ENCODE results near the gene RICTOR.

Gene RICTOR, protein sequence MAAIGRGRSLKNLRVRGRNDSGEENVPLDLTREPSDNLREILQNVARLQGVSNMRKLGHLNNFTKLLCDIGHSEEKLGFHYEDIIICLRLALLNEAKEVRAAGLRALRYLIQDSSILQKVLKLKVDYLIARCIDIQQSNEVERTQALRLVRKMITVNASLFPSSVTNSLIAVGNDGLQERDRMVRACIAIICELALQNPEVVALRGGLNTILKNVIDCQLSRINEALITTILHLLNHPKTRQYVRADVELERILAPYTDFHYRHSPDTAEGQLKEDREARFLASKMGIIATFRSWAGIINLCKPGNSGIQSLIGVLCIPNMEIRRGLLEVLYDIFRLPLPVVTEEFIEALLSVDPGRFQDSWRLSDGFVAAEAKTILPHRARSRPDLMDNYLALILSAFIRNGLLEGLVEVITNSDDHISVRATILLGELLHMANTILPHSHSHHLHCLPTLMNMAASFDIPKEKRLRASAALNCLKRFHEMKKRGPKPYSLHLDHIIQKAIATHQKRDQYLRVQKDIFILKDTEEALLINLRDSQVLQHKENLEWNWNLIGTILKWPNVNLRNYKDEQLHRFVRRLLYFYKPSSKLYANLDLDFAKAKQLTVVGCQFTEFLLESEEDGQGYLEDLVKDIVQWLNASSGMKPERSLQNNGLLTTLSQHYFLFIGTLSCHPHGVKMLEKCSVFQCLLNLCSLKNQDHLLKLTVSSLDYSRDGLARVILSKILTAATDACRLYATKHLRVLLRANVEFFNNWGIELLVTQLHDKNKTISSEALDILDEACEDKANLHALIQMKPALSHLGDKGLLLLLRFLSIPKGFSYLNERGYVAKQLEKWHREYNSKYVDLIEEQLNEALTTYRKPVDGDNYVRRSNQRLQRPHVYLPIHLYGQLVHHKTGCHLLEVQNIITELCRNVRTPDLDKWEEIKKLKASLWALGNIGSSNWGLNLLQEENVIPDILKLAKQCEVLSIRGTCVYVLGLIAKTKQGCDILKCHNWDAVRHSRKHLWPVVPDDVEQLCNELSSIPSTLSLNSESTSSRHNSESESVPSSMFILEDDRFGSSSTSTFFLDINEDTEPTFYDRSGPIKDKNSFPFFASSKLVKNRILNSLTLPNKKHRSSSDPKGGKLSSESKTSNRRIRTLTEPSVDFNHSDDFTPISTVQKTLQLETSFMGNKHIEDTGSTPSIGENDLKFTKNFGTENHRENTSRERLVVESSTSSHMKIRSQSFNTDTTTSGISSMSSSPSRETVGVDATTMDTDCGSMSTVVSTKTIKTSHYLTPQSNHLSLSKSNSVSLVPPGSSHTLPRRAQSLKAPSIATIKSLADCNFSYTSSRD (N-terminal part only)

DNA sequence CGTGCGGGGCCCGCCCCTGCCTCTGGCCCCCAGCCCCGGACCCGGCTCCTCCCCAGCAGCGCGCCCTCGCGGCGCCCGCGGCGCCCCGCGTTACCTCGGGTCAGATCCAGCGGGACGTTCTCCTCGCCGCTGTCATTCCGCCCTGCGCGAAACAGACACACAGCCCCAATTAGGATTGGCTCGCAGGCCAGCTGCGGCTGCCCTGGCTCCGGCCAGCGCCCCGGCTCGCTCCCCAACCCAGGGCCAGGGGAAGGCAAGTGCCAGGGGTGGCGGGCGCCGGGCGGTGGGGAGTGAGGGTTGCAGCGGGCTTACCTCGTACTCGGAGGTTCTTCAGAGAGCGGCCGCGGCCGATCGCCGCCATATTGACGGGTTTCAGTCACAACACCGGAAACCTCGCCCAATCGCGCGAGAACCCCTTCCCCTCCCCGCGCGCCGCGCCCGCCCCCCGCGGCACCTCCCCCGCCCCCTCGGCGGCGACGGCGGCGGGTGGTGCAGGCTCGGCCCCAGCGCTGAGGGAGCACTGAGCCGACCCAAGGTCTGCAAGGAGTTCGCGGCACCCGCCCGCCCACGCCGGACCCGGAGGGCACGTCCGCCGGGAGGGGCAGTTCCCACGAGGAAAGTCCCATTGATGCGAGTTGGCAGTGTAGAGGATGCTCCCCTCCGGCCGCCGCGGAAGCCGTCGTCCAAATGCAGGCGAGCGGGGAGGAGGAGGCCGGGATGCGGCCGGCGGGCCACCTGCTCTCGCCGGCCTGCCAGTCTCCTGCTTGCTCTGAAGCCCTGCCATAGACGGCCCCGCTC is at the start of gene RICTOR:
TSS of gene RICTOR (minus strand) at position 383 of the 798 bp plus-strand sequence. CDS start at position 361, 22 bp downstream.
- DNase-seq, result peak; percentile 76 to 89 (median 87)

DNA sequence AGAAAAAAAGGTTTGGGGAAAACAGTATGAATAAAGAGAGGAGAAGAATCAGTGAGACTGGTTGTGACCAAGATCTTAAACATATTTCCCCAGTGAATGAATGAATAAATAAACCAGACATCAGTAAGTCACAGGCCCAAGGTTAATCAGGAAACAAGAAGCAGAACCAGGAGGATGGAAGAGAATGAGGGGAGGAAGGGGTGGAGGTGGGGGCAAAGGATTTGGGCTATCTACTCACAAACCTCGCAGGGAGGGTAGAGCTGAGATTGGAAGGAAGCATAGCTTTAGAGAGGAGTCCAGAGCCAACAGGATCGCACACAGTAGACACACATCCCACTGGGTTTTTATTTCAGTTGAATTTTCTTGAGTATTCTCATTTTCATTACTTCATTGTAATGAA is 47.7 kb upstream of the RICTOR start:
- DNase-seq, result no peak

DNA sequence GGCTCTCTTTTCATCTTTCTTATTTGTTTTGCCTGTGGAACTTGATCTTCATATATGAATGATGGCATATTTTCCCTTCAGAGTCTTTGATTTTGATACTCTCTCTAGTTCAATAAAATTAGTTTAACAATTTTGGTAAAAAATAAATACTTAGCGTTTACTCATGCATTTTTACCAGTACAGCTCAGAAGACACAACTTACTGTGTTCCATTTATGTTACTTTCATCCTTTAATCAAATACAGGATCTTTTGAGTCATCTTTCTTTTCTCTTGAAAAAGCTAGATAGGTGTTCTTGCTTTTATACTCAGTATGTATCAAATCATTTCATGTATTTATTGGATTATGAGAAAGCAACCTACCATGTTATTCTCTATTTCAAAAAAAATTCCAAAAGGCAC is 47.1 kb upstream of the RICTOR start:
- no peak for DNase-seq

DNA sequence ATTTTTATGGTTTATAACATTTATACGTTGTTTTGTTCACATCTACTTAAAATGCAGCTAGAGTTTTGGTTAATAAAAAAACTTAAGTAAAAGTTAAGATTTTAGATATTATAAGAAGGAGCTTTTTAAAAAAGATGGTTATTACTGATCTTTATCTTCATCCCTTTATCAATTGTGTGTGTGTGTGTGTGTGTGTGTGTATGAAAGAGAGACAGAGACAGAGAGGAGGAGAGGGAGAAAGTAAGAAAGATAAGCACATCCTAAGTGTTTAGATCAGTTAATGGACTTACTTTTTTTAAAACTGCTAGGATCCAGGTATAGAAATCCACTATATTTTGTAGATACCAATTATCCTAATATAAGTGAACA is 45.8 kb upstream of the RICTOR start:
- DNase-seq, result no peak

DNA sequence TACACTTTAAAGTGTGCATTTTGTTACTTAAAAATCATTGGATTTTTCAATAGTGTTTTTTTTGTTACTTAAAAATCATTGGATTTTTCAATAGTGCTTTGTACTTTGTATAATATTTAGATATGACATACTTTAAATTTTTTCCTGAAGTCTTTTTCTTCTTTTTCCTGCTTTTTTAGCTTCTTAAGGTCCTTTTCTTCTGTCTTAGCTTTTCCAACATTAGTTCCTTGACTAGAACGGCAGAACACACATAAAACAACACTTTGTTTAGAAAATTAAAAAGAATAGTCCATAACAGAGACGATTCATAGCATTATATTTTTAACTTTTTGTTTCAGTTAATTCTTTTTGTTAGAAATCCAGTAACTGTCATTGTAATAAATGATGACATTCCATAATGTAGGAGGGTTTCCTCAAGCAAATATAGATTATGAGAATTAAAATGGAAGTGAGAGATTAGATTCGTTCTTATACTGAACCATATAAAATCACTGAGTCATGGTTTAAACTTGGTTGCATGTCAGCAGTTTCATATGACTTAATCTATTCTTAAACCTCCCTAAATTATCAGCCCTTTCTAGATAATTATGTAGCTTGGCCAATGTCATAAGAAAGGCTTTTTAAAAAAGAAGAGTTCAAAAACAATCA is 45.3 kb upstream of the RICTOR start:
- DNase-seq, result no peak

DNA sequence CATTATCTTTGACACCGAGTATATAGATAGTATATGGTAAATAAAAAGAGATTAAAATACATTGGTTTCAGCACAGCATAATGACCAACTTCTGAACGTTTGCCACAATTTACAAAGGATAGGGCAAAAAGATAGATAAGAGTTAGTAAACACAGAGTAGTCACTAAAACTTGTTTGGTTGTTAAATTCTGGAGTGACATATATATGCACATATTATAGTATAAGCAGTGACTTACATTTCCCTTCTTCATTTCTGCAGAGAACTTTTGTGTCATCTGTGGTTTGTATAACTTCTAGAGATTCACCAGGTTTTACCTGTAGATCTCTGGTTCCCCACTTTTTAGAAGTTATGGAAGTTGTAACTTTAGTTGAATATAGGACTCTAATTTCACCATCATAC is 44.4 kb upstream of the RICTOR start:
- no peak for DNase-seq

DNA sequence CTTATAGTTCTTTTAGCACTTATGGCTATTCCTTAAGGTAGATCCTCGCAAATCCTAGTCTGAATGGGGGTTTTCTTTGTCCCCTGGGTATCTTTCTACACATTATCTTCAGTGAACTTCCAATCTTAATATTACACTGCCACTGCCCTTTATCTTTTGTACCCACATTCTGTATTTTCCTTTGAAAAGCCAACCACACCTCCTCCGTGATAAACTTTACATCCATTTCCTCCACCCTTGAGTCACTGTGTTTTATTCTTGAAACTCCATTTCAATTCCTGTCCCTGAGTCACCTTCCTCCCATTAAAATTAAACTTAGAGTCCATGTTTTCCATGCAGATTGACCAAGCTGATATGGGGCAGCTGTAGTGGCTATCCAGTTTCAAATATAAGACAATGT is 43.2 kb upstream of the RICTOR start:
- DNase-seq, result no peak

DNA sequence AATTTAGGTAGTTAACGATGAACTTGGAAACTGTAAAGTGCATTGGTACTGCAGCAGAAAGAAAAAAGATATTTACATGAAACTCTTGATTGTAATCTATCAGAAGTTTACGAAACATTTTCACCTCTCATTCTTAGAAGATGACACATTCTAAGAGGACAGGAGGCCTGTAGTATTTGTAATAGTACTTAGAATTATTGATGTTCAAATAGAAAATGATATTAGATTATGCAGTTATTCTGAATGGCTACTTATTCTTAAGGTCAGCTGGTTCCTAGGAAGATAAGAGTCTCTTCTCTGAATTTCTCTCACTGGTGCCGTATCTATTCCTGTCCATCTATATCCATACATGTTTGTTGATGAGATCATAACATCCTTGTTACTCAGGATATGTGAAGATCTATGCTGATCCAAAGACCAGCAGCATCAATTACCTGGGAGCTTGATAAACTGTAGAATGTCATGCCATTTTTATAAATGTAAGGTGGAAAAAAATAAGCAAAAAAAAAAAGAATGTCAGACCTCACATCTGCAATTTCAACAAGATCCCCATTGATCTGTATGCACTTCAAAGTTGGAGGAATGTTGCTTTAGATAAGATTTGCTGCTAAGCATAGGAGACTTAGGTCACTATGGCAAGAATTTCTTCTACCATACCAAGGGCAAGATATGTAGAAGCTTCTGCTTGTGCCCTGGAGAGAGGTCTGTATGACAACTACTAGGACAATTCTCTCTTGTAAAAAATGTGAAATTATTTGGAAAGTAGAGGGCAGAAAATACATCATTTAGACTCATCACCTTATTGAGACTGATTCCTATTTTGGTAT is 42.4 kb upstream of the RICTOR start:
- no peak for DNase-seq

DNA sequence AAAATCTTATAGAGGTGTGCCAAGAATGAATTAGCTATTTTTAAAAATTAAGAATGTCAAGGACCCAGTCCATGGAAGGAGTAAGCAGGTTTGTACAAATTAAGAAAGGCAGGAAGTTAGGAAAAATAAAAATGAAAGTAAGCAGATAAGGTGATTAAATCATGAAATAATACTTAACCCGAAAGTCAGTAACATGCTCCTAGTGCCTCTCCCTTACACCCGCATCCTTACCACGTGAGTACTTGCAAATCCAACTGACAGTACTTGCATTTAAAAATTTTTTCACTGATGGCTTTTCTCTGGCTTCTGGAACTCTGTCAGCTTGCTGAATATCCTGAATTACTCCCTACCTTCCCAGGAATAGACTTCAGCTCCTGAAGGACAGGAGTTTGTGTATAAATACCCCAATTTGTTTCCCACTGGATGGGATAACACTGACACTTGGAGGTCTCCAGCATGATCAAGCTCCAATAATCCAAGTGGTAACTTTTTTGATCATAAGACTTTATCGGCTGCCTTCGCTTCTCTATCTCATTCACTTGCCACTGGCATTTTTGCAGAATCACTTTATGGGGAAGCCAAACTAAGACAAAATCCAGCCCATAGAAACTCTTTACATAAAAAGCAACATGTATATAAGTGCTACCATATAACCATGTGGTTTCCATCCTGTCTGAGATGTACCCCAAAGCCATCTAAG is 41.6 kb upstream of the RICTOR start:
- DNase-seq, result no peak

DNA sequence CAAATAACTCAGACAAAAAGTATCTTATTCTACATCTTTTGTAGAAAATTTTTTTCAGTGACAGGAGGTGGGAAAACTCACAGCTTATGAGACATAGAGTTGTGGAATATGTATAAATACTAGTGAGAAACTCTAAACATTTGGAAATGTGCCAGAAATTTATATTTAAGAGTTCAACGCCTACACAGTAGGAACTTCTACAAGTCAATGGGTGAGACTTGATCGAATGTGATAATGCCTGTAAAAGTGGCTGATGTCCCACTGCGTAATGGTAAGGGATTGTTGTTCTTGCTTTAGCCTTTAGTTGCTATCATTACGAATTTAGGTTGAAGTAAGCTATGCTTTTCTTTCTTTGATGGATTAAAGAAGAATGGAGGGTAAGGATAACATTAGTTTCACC is 40.0 kb upstream of the RICTOR start:
- no peak for DNase-seq

DNA sequence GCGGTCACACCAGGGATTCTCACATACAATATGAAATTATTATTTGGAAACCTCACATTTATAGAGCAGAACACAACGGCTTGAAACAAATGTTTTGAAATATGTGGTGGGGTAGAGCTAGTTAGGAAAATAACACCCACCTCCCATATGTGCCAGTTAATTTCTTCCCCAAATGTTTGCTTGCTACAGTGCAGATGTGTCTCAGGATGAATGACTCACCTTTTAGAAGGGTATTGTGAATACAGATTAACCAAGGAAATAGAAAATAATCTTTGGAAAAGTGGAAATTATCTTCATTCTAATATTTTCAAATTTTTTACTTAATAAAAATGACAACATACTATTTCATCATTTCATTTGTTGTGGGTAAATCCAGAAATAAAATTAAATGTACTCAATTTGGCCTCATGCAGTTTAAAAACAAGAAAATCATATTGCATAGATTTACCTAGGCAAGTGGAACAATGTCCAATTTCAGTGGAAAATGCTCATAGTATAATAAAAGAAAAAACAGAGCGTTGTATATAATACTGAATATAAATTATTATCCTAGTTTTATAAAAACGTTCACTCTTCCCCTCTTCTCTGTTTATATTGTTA is 39.3 kb upstream of the RICTOR start:
- DNase-seq, result no peak

DNA sequence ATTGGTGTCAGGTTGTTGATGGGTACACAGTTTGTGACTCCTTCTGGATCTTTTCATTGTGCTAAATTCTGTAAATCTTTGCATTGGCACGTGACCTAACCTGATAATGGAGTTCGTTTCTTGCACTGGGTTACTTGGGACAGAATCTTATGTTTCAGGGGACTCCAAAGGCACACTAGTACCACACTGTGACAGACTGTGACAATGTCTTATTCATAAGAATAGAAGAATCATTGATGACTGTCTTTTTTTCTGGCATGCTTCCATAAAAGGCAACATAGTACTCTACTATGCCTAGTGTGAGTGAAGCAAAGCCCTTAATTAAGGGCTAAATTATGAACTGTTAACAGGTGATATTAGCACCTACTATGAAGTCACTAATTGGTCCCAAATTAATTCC is 35.4 kb upstream of the RICTOR start:
- no peak for DNase-seq

DNA sequence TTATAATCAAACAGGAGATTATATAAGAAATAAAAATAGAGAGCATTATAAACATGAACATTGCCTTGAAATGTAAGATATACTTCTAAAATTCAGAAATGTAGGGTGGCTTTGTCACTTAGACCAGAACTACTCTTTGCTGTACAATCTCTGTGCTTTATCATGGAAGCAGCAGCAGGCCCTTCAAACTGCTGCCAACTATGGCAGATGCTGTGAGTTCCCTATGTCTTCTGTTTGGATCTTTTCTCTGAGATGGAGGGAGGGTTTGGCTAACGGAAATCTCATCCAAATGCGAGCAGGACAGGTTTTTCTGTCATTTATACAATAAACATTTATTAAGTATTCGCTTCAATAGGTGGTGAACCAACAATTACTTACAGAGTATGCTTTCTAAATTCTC is 34.8 kb upstream of the RICTOR start:
- no peak for DNase-seq

DNA sequence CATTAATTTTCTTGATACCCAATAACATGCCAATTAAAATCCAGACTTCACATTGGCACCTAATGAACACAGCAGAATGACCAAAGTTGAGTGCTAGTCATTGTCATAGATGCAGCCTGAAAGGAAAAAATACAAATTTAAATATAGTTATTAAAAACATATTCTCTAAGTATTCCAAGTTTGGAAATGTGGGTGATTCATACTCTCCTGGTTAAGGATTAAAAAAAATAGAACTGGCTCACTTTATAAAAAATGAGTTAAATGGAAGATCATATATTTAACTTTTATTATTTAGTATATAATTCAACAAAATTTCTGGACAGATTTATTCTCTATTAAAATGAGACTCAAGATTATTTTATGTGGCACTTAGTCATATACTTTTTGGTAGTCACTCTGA is 33.2 kb upstream of the RICTOR start:
- DNase-seq, result no peak

DNA sequence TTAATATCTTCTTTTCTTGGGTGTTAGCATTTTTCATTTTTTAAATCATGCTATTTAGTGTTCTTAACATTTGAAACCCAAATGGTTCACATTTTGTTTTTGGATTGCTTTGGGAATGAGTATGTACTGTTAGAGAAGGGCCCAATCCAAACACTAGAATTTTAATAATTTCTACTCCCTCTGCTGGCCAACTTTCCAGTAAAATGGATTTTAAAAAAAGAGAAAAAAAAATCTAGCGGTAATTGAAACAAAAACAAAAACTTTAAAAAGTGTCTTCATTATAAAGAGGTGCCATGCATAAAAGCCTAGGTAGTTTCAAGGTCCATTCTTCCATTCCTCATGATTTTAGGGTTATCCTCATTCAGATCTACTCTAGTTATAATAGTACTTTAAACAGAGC is 32.1 kb upstream of the RICTOR start:
- DNase-seq, result peak in 2 of 6 experiments; percentile 12 to 41

DNA sequence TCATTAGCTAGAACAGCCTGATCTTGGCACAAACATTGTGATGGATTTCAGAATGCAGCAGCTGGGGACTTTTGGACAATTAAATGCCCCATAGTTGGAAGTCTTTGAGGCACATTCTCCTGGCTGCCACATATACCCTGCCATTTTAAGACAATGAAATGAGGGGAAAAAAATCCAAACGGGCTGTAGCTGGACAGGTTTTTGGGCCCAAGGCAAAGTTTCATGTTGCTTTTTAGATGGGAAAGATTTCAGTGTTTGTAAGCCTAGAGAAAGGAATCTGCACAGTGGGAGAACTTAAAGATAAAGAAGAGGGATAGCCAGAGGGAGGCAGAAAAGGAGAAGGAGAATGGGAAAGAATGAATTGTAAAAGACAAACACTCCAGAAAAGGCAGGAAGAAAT is 30.0 kb upstream of the RICTOR start:
- no peak for DNase-seq

DNA sequence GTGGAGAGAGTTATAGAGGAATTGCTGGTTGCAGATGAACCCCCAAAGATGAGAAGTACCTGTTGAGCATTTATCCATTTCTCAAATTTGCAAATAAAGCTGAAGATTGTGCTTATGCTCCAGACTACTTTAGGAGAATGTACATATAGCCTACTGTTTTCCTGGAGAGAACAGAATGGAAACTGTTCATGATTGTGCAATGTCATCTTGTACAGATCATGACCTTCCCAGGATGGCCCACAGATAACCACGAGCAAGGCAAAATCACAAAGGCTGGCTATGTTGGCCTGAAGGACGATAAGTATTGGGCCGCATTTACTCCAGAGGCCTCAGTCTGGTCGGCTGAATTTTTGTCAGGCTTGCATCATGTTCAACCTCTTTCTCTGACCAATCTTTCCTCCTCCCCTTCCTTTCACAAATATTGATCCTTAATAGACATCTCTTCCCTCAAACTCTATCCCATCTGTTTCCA is 28.5 kb upstream of the RICTOR start:
- DNase-seq, result no peak

DNA sequence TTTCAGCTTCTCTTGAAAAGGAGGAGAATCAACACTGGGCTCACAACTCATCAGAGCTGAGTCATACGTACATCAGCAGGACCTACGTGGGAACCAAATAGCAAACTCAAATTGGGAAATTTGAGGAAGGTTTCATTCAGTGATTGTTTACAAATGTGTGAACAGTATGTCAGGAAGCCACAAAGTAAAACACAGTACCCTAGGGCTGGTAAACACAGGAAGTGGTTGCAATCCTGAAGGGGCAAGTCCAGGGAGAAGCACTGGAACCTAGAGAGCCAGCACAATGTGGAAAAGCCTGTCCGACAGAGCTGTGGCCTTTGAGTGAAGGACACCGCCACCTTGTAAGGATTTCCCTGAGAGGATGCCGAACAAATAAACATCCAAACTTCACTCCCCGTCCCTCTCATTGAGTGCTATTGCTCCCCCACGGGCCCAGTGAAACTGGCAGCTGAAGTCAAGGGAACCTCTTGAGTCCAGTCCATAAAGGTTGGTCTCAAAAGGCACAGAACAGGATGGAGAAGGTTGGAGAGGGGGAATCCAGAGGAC is 26.7 kb upstream of the RICTOR start:
- DNase-seq, result no peak

DNA sequence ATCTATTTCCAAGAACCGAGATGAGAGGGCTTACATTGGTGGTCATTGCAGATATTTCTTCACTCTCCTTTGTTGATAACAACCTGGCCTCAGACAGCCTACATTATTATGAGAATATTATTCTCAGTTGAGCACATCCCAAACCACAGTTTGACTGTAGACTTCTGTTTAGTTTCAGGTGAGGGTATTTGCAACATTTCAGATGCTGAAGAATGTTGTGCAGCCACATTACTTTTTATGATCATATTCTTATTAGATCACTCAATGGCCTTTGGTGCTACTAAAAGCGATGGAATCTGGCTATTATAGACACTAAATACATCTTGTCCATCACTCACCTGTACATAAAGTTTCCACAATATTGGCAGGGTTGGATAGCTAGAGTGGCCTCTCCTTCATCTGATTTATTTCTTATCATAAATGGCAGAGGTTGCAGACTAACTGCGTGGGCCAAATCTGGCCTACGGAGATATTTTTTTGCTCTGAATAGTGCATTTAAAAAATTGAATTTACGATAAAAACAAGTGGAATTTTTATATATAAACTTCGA is 26.2 kb upstream of the RICTOR start:
- DNase-seq, result no peak
